CD14-positive monocyte (primary cell): ENCODE data around the gene PITPNC1. TPM values are rescaled to one million over a fixed set of nuclear protein-coding genes. Genes with fewer than 3 reads are reported as not detected.

Experiments used
- DNase-seq, 3 donors: peaks; one replicate each; pipeline ENCODE4 v3.0.0-alpha.2; 2011 to 2022
- H2AFZ ChIP-seq: 2 replicates; pipeline ENCODE4 v1.6.0; 2012; ENCODE audit warnings: mild to moderate bottlenecking, low read depth, low read length, inconsistent platforms; ENCODE audit not compliant: insufficient read depth, poor library complexity, severe bottlenecking
- H3K27ac ChIP-seq, 2 donors: 1 replicate in 1 of 2; 2 replicates in 1 of 2; pipeline ENCODE4 v1.5.1; 2012 to 2013; ENCODE audit warnings: low read length in 2 of 2, control low read depth in 1 of 2, inconsistent platforms in 1 of 2, low read depth in 1 of 2, mild to moderate bottlenecking in 1 of 2
- H3K27me3 ChIP-seq, 2 donors: one replicate each; pipeline versions ENCODE4 v1.6.0 to v1.6.1; 2011 to 2013; ENCODE audit warnings: low read length in 2 of 2; ENCODE audit not compliant: control insufficient read depth in 2 of 2, insufficient read depth in 2 of 2
- H3K36me3 ChIP-seq, 2 donors: replicated peaks in 1 of 2; 1 replicate in 1 of 2; 2 replicates in 1 of 2; pipeline versions ENCODE4 v1.5.1 to v1.6.1; 2012 to 2013; ENCODE audit warnings: low read length in 2 of 2, control low read depth in 1 of 2, inconsistent platforms in 1 of 2, mild to moderate bottlenecking in 1 of 2; ENCODE audit not compliant: insufficient read depth in 2 of 2, control insufficient read depth in 1 of 2
- H3K4me1 ChIP-seq, 2 donors: 1 replicate in 1 of 2; 2 replicates in 1 of 2; pipeline versions ENCODE4 v1.5.1 to v1.6.1; 2012 to 2013; ENCODE audit warnings: low read length in 2 of 2, control low read depth in 1 of 2, inconsistent platforms in 1 of 2, mild to moderate bottlenecking in 1 of 2, moderate library complexity in 1 of 2; ENCODE audit not compliant: insufficient read depth in 2 of 2, control insufficient read depth in 1 of 2
- H3K4me2 ChIP-seq: replicated peaks from 2 replicates; pipeline ENCODE3; 2012; ENCODE audit warnings: low read length, moderate library complexity, mild to moderate bottlenecking; ENCODE audit not compliant: poor library complexity, severe bottlenecking; ENCODE audit errors: extremely low read depth
- H3K4me3 ChIP-seq, 3 experiments: fragments of 200-600 bp in 1 of 3; sonication (generic) in 1 of 3; replicated peaks in 1 of 3; 1 replicate in 2 of 3; 2 replicates in 1 of 3; pipeline ENCODE4 v1.5.1; 2011 to 2013; ENCODE audit warnings: low read length in 3 of 3, mild to moderate bottlenecking in 3 of 3, control low read depth in 2 of 3, low read depth in 2 of 3, inconsistent platforms in 1 of 3, moderate library complexity in 1 of 3
- H3K79me2 ChIP-seq: 2 replicates; pipeline ENCODE4 v1.6.0; 2012; ENCODE audit warnings: mild to moderate bottlenecking, control low read depth, inconsistent platforms, low read length, moderate library complexity; ENCODE audit not compliant: insufficient read depth
- H3K9ac ChIP-seq: 2 replicates; pipeline ENCODE4 v1.6.0; 2017; ENCODE audit warnings: low read length, mild to moderate bottlenecking; ENCODE audit not compliant: insufficient read depth, poor library complexity, severe bottlenecking
- H3K9me3 ChIP-seq, 2 donors: replicated peaks in 1 of 2; 1 replicate in 1 of 2; 2 replicates in 1 of 2; pipeline versions ENCODE4 v1.5.1 to v1.6.1; 2012 to 2013; ENCODE audit warnings: low read length in 2 of 2, control low read depth in 1 of 2; ENCODE audit not compliant: control insufficient read depth in 1 of 2, insufficient read depth in 1 of 2
- H4K20me1 ChIP-seq: 2 replicates; pipeline ENCODE4 v1.6.0; 2012; ENCODE audit warnings: mild to moderate bottlenecking, low read length, control low read depth, moderate library complexity; ENCODE audit not compliant: insufficient read depth
- H3K27ac Mint-ChIP-seq, 7 donors: one replicate each; pipeline ENCODE4 v1.8.0; 2020; ENCODE audit warnings: mild to moderate bottlenecking in 7 of 7, mixed read lengths in 7 of 7, moderate library complexity in 6 of 7, inconsistent platforms in 2 of 7
- H3K27me3 Mint-ChIP-seq, 3 donors: one replicate each; pipeline ENCODE4 v1.8.0; 2021 to 2022; ENCODE audit warnings: low read depth in 3 of 3, mild to moderate bottlenecking in 3 of 3, mixed read lengths in 3 of 3, moderate library complexity in 3 of 3, inconsistent platforms in 1 of 3
- H3K36me3 Mint-ChIP-seq, 2 donors: one replicate each; pipeline ENCODE4 v1.8.0; 2020; ENCODE audit warnings: mixed read lengths in 2 of 2, inconsistent platforms in 1 of 2, mild to moderate bottlenecking in 1 of 2
- H3K4me1 Mint-ChIP-seq: one replicate; pipeline ENCODE4 v1.8.0; 2020; ENCODE audit warnings: mild to moderate bottlenecking, mixed read lengths
- H3K4me3 Mint-ChIP-seq, 2 donors: one replicate each; pipeline ENCODE4 v1.8.0; 2020; ENCODE audit warnings: mild to moderate bottlenecking in 2 of 2, mixed read lengths in 2 of 2, moderate library complexity in 1 of 2
- H3K9me3 Mint-ChIP-seq, 7 donors: one replicate each; pipeline ENCODE4 v1.8.0; 2020 to 2022; ENCODE audit warnings: mixed read lengths in 7 of 7, mild to moderate bottlenecking in 6 of 7, moderate library complexity in 6 of 7, inconsistent platforms in 2 of 7
- WGBS: methylation state at CpG from one replicate; pipeline ENCODE4 v1.1.5; 2013; ENCODE audit warnings: missing lambda C conversion rate; ENCODE audit not compliant: insufficient coverage; 5-methylcytosine and 5-hydroxymethylcytosine counted together
- intact Hi-C, 2 donors: fragments of 100-400 bp; cut with micrococcal nuclease; formaldehyde crosslinking; loops; one replicate each; pipeline versions ENCODE4 v1.15.0 to v1.15.1; 2023
- polyA plus RNA-seq, 3 donors: library from polyadenylated mRNA; depleted of rRNA in 1 of 3; unstranded in 2 of 3; stranded (reverse) in 1 of 3; fragments of 300-500 nt in 2 of 3; fragments of >200 nt in 1 of 3; fragmentation: Illumina TruSeq in 2 of 3; gene quantifications; 1 replicate in 2 of 3; 2 replicates in 1 of 3; pipeline ENCODE4 v1.2.3, GENCODE V29; 2012 to 2021
- TF ChIP-seq, protein P1 (sequence below): fragments of 200-600 bp; IDR thresholded peaks from one replicate; pipeline ENCODE4 v1.8.0; 2022; ENCODE audit warnings: antibody characterized with exemption, mild to moderate bottlenecking

PITPNC1 gene
- polyA plus RNA-seq, 3 donors = 18.5 to 31.0 (median 21.7) TPM

- intact Hi-C loops = no loop called here
- Histone ChIP-seq H3K4me2 (no peak overlapping the region), H3K9me3 (peaks cover 5 to 8% of the 10 kb centered on the region in 2 donors), H3K4me3 (no peak overlapping the region), H3K36me3 (no peaks in the 10 kb centered on the region), H3K4me1 (peaks cover 32 to 36% of the 10 kb centered on the region in 2 donors), H3K27me3 (no peaks in the 10 kb centered on the region), H3K79me2 (peaks cover 20% of the 10 kb centered on the region), H3K27ac (no peak overlapping the region), H3K9ac (no peak overlapping the region), H2AFZ (no peak overlapping the region), H4K20me1 (peaks cover 35% of the 10 kb centered on the region)
- no peak for DNase-seq
- TF ChIP-seq, protein P1, sequence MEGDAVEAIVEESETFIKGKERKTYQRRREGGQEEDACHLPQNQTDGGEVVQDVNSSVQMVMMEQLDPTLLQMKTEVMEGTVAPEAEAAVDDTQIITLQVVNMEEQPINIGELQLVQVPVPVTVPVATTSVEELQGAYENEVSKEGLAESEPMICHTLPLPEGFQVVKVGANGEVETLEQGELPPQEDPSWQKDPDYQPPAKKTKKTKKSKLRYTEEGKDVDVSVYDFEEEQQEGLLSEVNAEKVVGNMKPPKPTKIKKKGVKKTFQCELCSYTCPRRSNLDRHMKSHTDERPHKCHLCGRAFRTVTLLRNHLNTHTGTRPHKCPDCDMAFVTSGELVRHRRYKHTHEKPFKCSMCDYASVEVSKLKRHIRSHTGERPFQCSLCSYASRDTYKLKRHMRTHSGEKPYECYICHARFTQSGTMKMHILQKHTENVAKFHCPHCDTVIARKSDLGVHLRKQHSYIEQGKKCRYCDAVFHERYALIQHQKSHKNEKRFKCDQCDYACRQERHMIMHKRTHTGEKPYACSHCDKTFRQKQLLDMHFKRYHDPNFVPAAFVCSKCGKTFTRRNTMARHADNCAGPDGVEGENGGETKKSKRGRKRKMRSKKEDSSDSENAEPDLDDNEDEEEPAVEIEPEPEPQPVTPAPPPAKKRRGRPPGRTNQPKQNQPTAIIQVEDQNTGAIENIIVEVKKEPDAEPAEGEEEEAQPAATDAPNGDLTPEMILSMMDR = no peak
- H3K27ac Mint-ChIP-seq = no peak overlapping the region
- 99% methylated on average over 6 of the region's 8 CpGs for WGBS
- H3K36me3 Mint-ChIP-seq = peaks cover 3 to 5% of the 10 kb centered on the region in 2 donors
- H3K9me3 Mint-ChIP-seq = peaks cover 5 to 14% (median 11%) of the 10 kb centered on the region in 7 donors
- peaks cover 42% of the 10 kb centered on the region for H3K4me1 Mint-ChIP-seq
- no peak overlapping the region for H3K4me3 Mint-ChIP-seq
- H3K27me3 Mint-ChIP-seq = peaks cover 0 to 2% (median 0%) of the 10 kb centered on the region in 3 donors
These were observed 129.9 kb downstream of the PITPNC1 start for GRCh38 chr17:67506966-67507365.

GRCh38 chr17:67509390-67510287 lies 132.6 kb downstream of the PITPNC1 start:
- Mint-ChIP-seq H3K36me3 (peaks cover 3 to 5% of the 10 kb centered on the region in 2 donors), H3K4me3 (peak overlapping the region; percentile 64 to 81), H3K4me1 (peaks cover 23% of the 10 kb centered on the region), H3K27me3 (peaks cover 0 to 3% (median 0%) of the 10 kb centered on the region in 3 donors), H3K9me3 (peaks cover 5 to 14% (median 11%) of the 10 kb centered on the region in 7 donors), H3K27ac (peak overlapping the region; percentile 92 to 97 (median 94))
- H3K4me1 ChIP-seq = peaks cover 18 to 24% of the 10 kb centered on the region in 2 donors
- WGBS = 94% methylated on average over 3 of the region's 10 CpGs
- peak overlapping the region in 2 of 3 experiments; percentile 14 to 46 for H3K4me3 ChIP-seq
- intact Hi-C loops = no loop called here
- TF ChIP-seq, protein P1 = no peak
- peaks cover 16% of the 10 kb centered on the region for H3K79me2 ChIP-seq
- no peaks in the 10 kb centered on the region for H3K27me3 ChIP-seq
- H3K27ac ChIP-seq = peak overlapping the region; percentile 84 to 88
- H3K9ac ChIP-seq = peak overlapping the region; percentile 25
- H3K4me2 ChIP-seq = peak overlapping the region; percentile 58
- peaks cover 17% of the 10 kb centered on the region for H4K20me1 ChIP-seq
- peak overlapping the region; percentile 47 for H2AFZ ChIP-seq
- H3K9me3 ChIP-seq = peaks cover 5 to 8% of the 10 kb centered on the region in 2 donors
- no peaks in the 10 kb centered on the region for H3K36me3 ChIP-seq
- DNase-seq = peak; percentile 73 to 89 (median 80)
